WTC11 (cell line): ENCODE data around the gene SERAC1.

Experiments
- CREM ChIP-seq: sonication (generic); formaldehyde crosslinking; IDR thresholded peaks from 2 replicates; pipeline ENCODE4 v1.8.1; 2022; ENCODE audit warnings: mild to moderate bottlenecking, missing genetic modification reagents, moderate library complexity
- MAX ChIP-seq: sonication (generic); formaldehyde crosslinking; IDR thresholded peaks from 2 replicates; pipeline ENCODE4 v1.8.0; 2022; ENCODE audit warnings: mild to moderate bottlenecking, missing genetic modification reagents
- MYBL2 ChIP-seq: sonication (generic); formaldehyde crosslinking; IDR thresholded peaks from 2 replicates; pipeline ENCODE4 v1.8.1; 2023; ENCODE audit warnings: mild to moderate bottlenecking, moderate library complexity, missing genetic modification reagents
- SOX15 ChIP-seq: fragments of 250-450 bp; sonication (Bioruptor Pico); IDR thresholded peaks from 2 replicates; pipeline ENCODE4 v1.9.0; 2021; ENCODE audit warnings: mild to moderate bottlenecking
- SP1 ChIP-seq: sonication (generic); formaldehyde crosslinking; conservative IDR thresholded peaks from 2 replicates; pipeline ENCODE4 v1.8.1; 2022; ENCODE audit warnings: missing genetic modification reagents
- ZNF138 ChIP-seq: sonication (generic); formaldehyde crosslinking; conservative IDR thresholded peaks from 2 replicates; pipeline ENCODE4 v1.8.1; 2022; ENCODE audit warnings: mild to moderate bottlenecking, moderate library complexity, missing genetic modification reagents
- TF ChIP-seq, protein P1 (sequence below): sonication (generic); formaldehyde crosslinking; IDR thresholded peaks from 2 replicates; pipeline ENCODE4 v1.8.1; 2022; ENCODE audit warnings: mild to moderate bottlenecking, missing genetic modification reagents, moderate library complexity, borderline replicate concordance
- TF ChIP-seq, protein P2 (sequence below): sonication (generic); formaldehyde crosslinking; IDR thresholded peaks from 2 replicates; pipeline ENCODE4 v1.8.1; 2023; ENCODE audit warnings: mild to moderate bottlenecking, missing genetic modification reagents, moderate library complexity
- TF ChIP-seq, protein P3 (sequence below): fragments of 200-600 bp; IDR thresholded peaks from 2 replicates; pipeline ENCODE4 v1.8.0; 2022; ENCODE audit warnings: antibody characterized with exemption

GRCh38 chr6:158160932-158161539 is 7.0 kb downstream of the SERAC1 start:
- TF ChIP-seq, protein P1, sequence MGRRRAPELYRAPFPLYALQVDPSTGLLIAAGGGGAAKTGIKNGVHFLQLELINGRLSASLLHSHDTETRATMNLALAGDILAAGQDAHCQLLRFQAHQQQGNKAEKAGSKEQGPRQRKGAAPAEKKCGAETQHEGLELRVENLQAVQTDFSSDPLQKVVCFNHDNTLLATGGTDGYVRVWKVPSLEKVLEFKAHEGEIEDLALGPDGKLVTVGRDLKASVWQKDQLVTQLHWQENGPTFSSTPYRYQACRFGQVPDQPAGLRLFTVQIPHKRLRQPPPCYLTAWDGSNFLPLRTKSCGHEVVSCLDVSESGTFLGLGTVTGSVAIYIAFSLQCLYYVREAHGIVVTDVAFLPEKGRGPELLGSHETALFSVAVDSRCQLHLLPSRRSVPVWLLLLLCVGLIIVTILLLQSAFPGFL (CRISPR knock-in tag): no peak
- TF ChIP-seq, protein P2, sequence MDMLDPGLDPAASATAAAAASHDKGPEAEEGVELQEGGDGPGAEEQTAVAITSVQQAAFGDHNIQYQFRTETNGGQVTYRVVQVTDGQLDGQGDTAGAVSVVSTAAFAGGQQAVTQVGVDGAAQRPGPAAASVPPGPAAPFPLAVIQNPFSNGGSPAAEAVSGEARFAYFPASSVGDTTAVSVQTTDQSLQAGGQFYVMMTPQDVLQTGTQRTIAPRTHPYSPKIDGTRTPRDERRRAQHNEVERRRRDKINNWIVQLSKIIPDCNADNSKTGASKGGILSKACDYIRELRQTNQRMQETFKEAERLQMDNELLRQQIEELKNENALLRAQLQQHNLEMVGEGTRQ (CRISPR knock-in tag): no peak
- TF ChIP-seq ZNF138 (CRISPR knock-in tag): no peak
- no peak for TF ChIP-seq MYBL2 (CRISPR knock-in tag)
- TF ChIP-seq, protein P3, sequence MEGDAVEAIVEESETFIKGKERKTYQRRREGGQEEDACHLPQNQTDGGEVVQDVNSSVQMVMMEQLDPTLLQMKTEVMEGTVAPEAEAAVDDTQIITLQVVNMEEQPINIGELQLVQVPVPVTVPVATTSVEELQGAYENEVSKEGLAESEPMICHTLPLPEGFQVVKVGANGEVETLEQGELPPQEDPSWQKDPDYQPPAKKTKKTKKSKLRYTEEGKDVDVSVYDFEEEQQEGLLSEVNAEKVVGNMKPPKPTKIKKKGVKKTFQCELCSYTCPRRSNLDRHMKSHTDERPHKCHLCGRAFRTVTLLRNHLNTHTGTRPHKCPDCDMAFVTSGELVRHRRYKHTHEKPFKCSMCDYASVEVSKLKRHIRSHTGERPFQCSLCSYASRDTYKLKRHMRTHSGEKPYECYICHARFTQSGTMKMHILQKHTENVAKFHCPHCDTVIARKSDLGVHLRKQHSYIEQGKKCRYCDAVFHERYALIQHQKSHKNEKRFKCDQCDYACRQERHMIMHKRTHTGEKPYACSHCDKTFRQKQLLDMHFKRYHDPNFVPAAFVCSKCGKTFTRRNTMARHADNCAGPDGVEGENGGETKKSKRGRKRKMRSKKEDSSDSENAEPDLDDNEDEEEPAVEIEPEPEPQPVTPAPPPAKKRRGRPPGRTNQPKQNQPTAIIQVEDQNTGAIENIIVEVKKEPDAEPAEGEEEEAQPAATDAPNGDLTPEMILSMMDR: no peak
- no peak for TF ChIP-seq CREM (CRISPR knock-in tag)
- TF ChIP-seq MAX (CRISPR knock-in tag): no peak
- no peak for TF ChIP-seq SP1 (CRISPR knock-in tag)
- no peak for TF ChIP-seq SOX15 (CRISPR knock-in tag)
